HEK293 (cell line): ENCODE data around the gene DDTL.
A peak's percentile ranks its signal among the peaks of the same experiment; 100 is the strongest.
"Not testable (repeated sequence)": the region's sequence is repeated elsewhere in the genome, so short reads cannot be mapped to it uniquely, and the experiment has no call there.

Experiments used
- CTCF ChIA-PET: fragments of 350-600 bp; formaldehyde crosslinking; extraction: SDS; loops from one replicate; lab custom pipeline; 2021; ENCODE audit warnings: antibody characterized with exemption; lab: Yijun Ruan, JAX
- POLR2A ChIA-PET: fragments of 300-600 bp; formaldehyde crosslinking; extraction: SDS; loops from one replicate; lab custom pipeline; 2020; ENCODE audit warnings: antibody characterized with exemption, inconsistent platforms; lab: Yijun Ruan, JAX
- H3K27ac ChIP-seq: fragments of 200-500 bp; sonication (Bioruptor generic); 2 replicates; pipeline ENCODE4 v1.5.1; 2014; ENCODE audit warnings: low read depth, low read length, control low read depth, inconsistent platforms; ENCODE audit errors: extremely low read depth
- H3K36me3 ChIP-seq, 2 experiments: fragments of 200-500 bp in 1 of 2; sonication (Bioruptor generic) in 1 of 2; 1 replicate in 1 of 2; 2 replicates in 1 of 2; pipeline ENCODE4 v1.5.1; 2014 to 2017; ENCODE audit warnings: inconsistent platforms in 2 of 2, low read length in 2 of 2; ENCODE audit not compliant: control insufficient read depth in 2 of 2, insufficient read depth in 1 of 2
- H3K4me1 ChIP-seq: fragments of 200-500 bp; sonication (Bioruptor generic); 2 replicates; pipeline ENCODE4 v1.5.1; 2014; ENCODE audit warnings: mild to moderate bottlenecking, low read length, inconsistent platforms; ENCODE audit not compliant: control insufficient read depth, insufficient read depth
- H3K4me3 ChIP-seq: 2 replicates; pipeline ENCODE4 v1.5.1; 2011; ENCODE audit warnings: low read depth, mild to moderate bottlenecking, control low read depth, low read length, moderate library complexity
- H3K9me3 ChIP-seq: fragments of 200-500 bp; sonication (Bioruptor generic); 2 replicates; pipeline ENCODE4 v1.5.1; 2014; ENCODE audit warnings: low read depth, low read length, inconsistent platforms; ENCODE audit not compliant: control insufficient read depth, insufficient read depth
- BCL11A ChIP-seq: fragments of 450-650 bp; formaldehyde crosslinking; IDR thresholded peaks from 2 replicates; pipeline ENCODE4 v1.5.1; 2016; ENCODE audit warnings: low read depth, missing biosample characterization, missing genetic modification characterization
- EGR2 ChIP-seq: fragments of 450-650 bp; formaldehyde crosslinking; IDR thresholded peaks from 2 replicates; pipeline ENCODE4 v1.5.1; 2016; ENCODE audit warnings: low read depth, missing biosample characterization, missing genetic modification characterization
- ZBTB26 ChIP-seq: fragments of 450-650 bp; formaldehyde crosslinking; optimal IDR thresholded peaks from 2 replicates; pipeline ENCODE3; 2016; ENCODE audit warnings: missing biosample characterization, mild to moderate bottlenecking, missing genetic modification characterization
- ZFHX2 ChIP-seq: fragments of 450-650 bp; formaldehyde crosslinking; conservative IDR thresholded peaks from 2 replicates; pipeline ENCODE4 v1.5.1; 2016; ENCODE audit warnings: missing biosample characterization, missing genetic modification characterization
- ZNF18 ChIP-seq: fragments of 450-650 bp; formaldehyde crosslinking; IDR thresholded peaks from 2 replicates; pipeline ENCODE4 v1.5.1; 2016; ENCODE audit warnings: missing biosample characterization, missing genetic modification characterization
- ZNF311 ChIP-seq: fragments of 450-650 bp; formaldehyde crosslinking; IDR thresholded peaks from 2 replicates; pipeline ENCODE4 v1.5.1; 2017; ENCODE audit warnings: missing biosample characterization, missing genetic modification characterization, borderline replicate concordance
- ZNF776 ChIP-seq: fragments of 450-650 bp; formaldehyde crosslinking; IDR thresholded peaks from 2 replicates; pipeline ENCODE4 v1.5.0; 2017; ENCODE audit warnings: missing biosample characterization, missing genetic modification characterization, borderline replicate concordance

DDTL gene

GRCh38 chr22:23949764-23950163, 16.9 kb upstream of the DDTL start:
- H3K4me3 ChIP-seq, H3K27ac ChIP-seq, CTCF ChIA-PET, H3K9me3 ChIP-seq, H3K4me1 ChIP-seq, H3K36me3 ChIP-seq, POLR2A ChIA-PET: not testable (repeated sequence)

GRCh38 chr22:23951383-23951782, 15.3 kb upstream of the DDTL start:
- CTCF ChIA-PET, H3K27ac ChIP-seq, H3K36me3 ChIP-seq, H3K9me3 ChIP-seq, H3K4me1 ChIP-seq, H3K4me3 ChIP-seq, POLR2A ChIA-PET: not testable (repeated sequence)

- H3K27ac ChIP-seq, POLR2A ChIA-PET, H3K4me3 ChIP-seq, CTCF ChIA-PET, H3K36me3 ChIP-seq, H3K9me3 ChIP-seq, H3K4me1 ChIP-seq: not testable (repeated sequence)
These were observed 13.8 kb upstream of the DDTL start for GRCh38 chr22:23952794-23953405.

- H3K4me3 ChIP-seq, CTCF ChIA-PET, H3K36me3 ChIP-seq, H3K9me3 ChIP-seq, H3K4me1 ChIP-seq, H3K27ac ChIP-seq, POLR2A ChIA-PET: not testable (repeated sequence)
These were observed 13.2 kb upstream of the DDTL start for GRCh38 chr22:23953485-23953884.

- H3K36me3 ChIP-seq, H3K4me1 ChIP-seq, CTCF ChIA-PET, H3K9me3 ChIP-seq: not testable (repeated sequence)
- TF ChIP-seq ZNF18 (peak; percentile 97), BCL11A (tag by site-specific recombination) (0 out of 2 replicates have a peak, but pooled peaks have one; percentile 18), ZNF311 (tag by site-specific recombination) (0 out of 2 replicates have a peak, but pooled peaks have one; percentile 49), ZBTB26 (tag by site-specific recombination) (peak; percentile 17), EGR2 (tag by site-specific recombination) (peak; percentile 99), ZFHX2 (tag by site-specific recombination) (peak; percentile 100), ZNF776 (0 out of 2 replicates have a peak, but pooled peaks have one; percentile 19)
- TF ChIP-seq, all 188 proteins: peak for 7; not testable (repeated sequence) for 181
- H3K27ac ChIP-seq, POLR2A ChIA-PET, H3K4me3 ChIP-seq: not testable (repeated sequence)
These were observed 12.3 kb upstream of the DDTL start for GRCh38 chr22:23954193-23954990.

- H3K9me3 ChIP-seq, H3K4me3 ChIP-seq, H3K4me1 ChIP-seq, POLR2A ChIA-PET, H3K27ac ChIP-seq, CTCF ChIA-PET, H3K36me3 ChIP-seq: not testable (repeated sequence)
These were observed 11.7 kb upstream of the DDTL start for GRCh38 chr22:23954991-23955305.

GRCh38 chr22:23955886-23956285, 10.8 kb upstream of the DDTL start:
- H3K9me3 ChIP-seq, H3K27ac ChIP-seq, POLR2A ChIA-PET, H3K36me3 ChIP-seq, H3K4me3 ChIP-seq, H3K4me1 ChIP-seq: not testable (repeated sequence)
- CTCF ChIA-PET: interaction anchor here (0.6 to 1.3 kb wide), 6 partner anchors 23 to 657 kb away, joined by 3 to 8 read pairs (median 4); partner anchors contain the start of gene SLC2A11
